Suprapubic skin (tissue), 3 donors: ENCODE results near the gene KIAA0825.

Experiments used
- POLR2AphosphoS5 ChIP-seq, 3 donors: sonication (generic); formaldehyde crosslinking; IDR thresholded peaks; one replicate each; pipeline ENCODE4 v1.6.1; 2017; ENCODE audit warnings: antibody characterized with exemption in 3 of 3
- TF ChIP-seq, protein P1 (sequence below), 2 donors: fragments of 200-600 bp in 1 of 2; fragments of 450-650 bp in 1 of 2; sonication (generic) in 1 of 2; IDR thresholded peaks; one replicate each; pipeline ENCODE4 v1.5.1; 2016 to 2019; ENCODE audit warnings: antibody characterized with exemption in 2 of 2, mild to moderate bottlenecking in 1 of 2, moderate library complexity in 1 of 2

DNA sequence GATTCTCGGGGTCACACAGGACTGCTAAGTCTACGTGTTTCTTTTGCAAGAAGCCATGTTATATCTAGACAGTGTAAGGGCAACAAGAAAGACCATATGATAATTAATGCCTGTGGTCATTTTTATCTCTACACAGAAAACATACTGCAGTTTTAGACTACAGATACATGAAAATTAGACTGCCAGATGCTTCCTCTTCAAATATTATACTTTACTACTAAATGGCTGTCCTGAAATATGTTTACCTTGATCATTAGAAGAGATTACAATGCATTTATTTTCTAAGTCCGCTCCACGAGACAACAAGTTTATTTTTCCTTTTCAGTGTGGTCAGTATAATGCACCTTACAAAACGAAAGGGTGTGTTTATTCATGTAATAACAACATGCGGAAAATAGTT lies 147.6 kb downstream of the KIAA0825 start:
- TF ChIP-seq POLR2AphosphoS5 (IDR thresholded peaks at IDR 0.05): no peak
- TF ChIP-seq, protein P1, sequence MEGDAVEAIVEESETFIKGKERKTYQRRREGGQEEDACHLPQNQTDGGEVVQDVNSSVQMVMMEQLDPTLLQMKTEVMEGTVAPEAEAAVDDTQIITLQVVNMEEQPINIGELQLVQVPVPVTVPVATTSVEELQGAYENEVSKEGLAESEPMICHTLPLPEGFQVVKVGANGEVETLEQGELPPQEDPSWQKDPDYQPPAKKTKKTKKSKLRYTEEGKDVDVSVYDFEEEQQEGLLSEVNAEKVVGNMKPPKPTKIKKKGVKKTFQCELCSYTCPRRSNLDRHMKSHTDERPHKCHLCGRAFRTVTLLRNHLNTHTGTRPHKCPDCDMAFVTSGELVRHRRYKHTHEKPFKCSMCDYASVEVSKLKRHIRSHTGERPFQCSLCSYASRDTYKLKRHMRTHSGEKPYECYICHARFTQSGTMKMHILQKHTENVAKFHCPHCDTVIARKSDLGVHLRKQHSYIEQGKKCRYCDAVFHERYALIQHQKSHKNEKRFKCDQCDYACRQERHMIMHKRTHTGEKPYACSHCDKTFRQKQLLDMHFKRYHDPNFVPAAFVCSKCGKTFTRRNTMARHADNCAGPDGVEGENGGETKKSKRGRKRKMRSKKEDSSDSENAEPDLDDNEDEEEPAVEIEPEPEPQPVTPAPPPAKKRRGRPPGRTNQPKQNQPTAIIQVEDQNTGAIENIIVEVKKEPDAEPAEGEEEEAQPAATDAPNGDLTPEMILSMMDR (IDR thresholded peaks at IDR 0.05): no peak
